Panc1 (cell line): ENCODE measurements around the gene SIVA1.

ENCODE experiments used
- TCF7L2 ChIP-seq: IDR thresholded peaks from 2 replicates; pipeline ENCODE4 v1.6.1; 2011; ENCODE audit warnings: mild to moderate bottlenecking, low read depth, low read length, inconsistent platforms
- TF ChIP-seq, protein P1 (sequence below): fragments of 450-650 bp; IDR thresholded peaks from 2 replicates; pipeline ENCODE4 v1.5.1; 2017; ENCODE audit warnings: mild to moderate bottlenecking

DNA sequence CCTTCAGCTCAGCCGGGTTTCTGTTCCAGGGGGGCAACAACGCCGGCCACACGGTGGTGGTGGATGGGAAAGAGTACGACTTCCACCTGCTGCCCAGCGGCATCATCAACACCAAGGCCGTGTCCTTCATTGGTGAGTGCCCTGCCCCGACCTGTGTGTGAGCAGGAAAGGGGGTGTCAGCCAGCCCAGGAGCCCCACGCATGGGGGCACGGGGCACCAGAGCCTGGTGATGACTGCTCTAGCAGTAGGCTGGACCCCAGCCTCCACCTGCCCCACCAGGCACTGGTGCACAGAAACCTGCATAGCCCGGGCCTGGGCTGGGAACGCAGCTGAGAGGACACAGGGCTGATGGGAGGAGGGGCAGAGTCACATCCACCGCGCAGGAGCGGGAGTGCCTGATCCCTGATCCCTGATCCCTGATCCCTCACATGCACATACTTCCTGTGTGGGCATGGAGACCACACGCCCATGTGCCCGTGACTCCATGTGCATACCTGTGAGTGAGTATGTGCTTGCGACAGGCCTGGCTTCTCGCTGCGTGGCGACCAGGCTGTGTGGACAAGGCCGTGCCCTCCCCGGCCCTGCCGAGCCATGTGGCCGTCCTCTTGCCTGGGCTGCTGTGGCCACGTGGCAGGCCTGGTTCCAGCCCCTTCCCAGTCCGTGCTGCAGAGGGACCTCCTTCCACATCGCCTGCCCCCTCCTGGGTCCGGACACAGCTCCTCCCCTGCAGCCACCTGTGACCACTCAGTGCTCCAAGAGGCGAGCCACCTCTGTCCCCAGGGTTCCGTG lies 17.8 kb upstream of the SIVA1 start:
- TF ChIP-seq, protein P1, sequence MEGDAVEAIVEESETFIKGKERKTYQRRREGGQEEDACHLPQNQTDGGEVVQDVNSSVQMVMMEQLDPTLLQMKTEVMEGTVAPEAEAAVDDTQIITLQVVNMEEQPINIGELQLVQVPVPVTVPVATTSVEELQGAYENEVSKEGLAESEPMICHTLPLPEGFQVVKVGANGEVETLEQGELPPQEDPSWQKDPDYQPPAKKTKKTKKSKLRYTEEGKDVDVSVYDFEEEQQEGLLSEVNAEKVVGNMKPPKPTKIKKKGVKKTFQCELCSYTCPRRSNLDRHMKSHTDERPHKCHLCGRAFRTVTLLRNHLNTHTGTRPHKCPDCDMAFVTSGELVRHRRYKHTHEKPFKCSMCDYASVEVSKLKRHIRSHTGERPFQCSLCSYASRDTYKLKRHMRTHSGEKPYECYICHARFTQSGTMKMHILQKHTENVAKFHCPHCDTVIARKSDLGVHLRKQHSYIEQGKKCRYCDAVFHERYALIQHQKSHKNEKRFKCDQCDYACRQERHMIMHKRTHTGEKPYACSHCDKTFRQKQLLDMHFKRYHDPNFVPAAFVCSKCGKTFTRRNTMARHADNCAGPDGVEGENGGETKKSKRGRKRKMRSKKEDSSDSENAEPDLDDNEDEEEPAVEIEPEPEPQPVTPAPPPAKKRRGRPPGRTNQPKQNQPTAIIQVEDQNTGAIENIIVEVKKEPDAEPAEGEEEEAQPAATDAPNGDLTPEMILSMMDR, result no peak
- no peak for TF ChIP-seq TCF7L2
